ENCODE data around the gene SLC6A9. TPM values are rescaled to one million over a fixed set of nuclear protein-coding genes. Genes with fewer than 3 reads are reported as not detected.

Gene SLC6A9
- total and polyA plus RNA-seq, 2 donors from 2014 or later = 2.0 to 12.6 TPM

DNA sequence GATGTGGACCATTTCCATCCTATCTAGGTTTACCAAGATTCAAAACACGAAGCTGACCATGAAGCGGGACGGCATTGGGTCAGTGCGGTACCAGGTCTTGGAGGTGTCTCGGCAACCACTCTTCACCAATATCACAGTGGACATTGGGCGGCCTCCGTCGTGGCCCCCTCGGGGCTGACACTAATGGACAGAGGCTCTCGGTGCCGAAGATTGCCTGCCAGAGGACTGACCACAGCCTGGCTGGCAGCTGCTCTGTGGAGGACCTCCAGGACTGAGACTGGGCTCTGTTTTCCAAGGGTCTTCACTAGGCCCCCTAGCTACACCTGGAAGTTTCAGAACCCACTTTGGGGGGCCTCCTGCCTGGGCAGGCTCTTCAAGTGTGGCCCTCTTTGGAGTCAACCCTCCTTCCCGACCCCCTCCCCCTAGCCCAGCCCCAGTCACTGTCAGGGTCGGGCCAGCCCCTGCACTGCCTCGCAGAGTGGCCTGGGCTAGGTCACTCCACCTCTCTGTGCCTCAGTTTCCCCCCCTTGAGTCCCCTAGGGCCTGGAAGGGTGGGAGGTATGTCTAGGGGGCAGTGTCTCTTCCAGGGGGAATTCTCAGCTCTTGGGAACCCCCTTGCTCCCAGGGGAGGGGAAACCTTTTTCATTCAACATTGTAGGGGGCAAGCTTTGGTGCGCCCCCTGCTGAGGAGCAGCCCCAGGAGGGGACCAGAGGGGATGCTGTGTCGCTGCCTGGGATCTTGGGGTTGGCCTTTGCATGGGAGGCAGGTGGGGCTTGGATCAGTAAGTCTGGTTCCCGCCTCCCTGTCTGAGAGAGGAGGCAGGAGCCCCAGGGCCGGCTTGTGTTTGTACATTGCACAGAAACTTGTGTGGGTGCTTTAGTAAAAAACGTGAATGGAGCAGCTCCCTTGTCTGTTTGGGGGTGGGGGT, 40.7 kb downstream of the SLC6A9 start:
- H3K4me1 ChIP-seq (ENCODE audit: control insufficient read depth in 2 of 3, insufficient read depth in 2 of 3, low read depth in 1 of 3, low read length in 3 of 3) = peaks cover 0 to 23% (median 13%) of the 10 kb centered on the region in 3 donors
- peak overlapping the region in 2 of 3 donors; percentile 59 to 80 for H3K4me3 ChIP-seq (ENCODE audit: low read length in 3 of 3)
- H3K36me3 ChIP-seq (ENCODE audit: control insufficient read depth in 2 of 3, insufficient read depth in 3 of 3, low read length in 3 of 3) = peaks cover 0 to 4% (median 2%) of the 10 kb centered on the region in 3 donors
- H3K9me3 ChIP-seq (ENCODE audit: control insufficient read depth in 2 of 3, insufficient read depth in 1 of 3, low read length in 3 of 3) = no peaks in the 10 kb centered on the region
- FAIRE-seq = no peak
- DNase-seq = peak in 1 of 5 donors; percentile 68
- peak overlapping the region in 1 of 3 donors; percentile 81 for H3K9ac ChIP-seq (ENCODE audit: low read length in 3 of 3)
- no peaks in the 10 kb centered on the region for H3K27me3 ChIP-seq (ENCODE audit: control insufficient read depth, insufficient read depth, low read length)
- peak overlapping the region; percentile 59 to 92 for H3K27ac ChIP-seq (ENCODE audit: low read depth in 2 of 2, low read length in 2 of 2)
- intact Hi-C loops (cut with DNase I) = no loop called here
- no peak for TF ChIP-seq CTCF (IDR thresholded peaks at IDR 0.05; ENCODE audit: borderline replicate concordance, extremely low read depth, insufficient read depth)

- peak in 2 of 5 donors; percentile 29 to 57 for DNase-seq
- H3K27ac ChIP-seq (ENCODE audit: low read depth in 2 of 2, low read length in 2 of 2) = peak overlapping the region; percentile 23 to 38
- no peak for FAIRE-seq
- no peak for TF ChIP-seq CTCF (IDR thresholded peaks at IDR 0.05; ENCODE audit: borderline replicate concordance, extremely low read depth, insufficient read depth)
- peak overlapping the region in 1 of 3 donors; percentile 19 for H3K9ac ChIP-seq (ENCODE audit: low read length in 3 of 3)
- H3K27me3 ChIP-seq (ENCODE audit: control insufficient read depth, insufficient read depth, low read length) = no peaks in the 10 kb centered on the region
- no peaks in the 10 kb centered on the region for H3K9me3 ChIP-seq (ENCODE audit: control insufficient read depth in 2 of 3, insufficient read depth in 1 of 3, low read length in 3 of 3)
- no peak overlapping the region for H3K4me3 ChIP-seq (ENCODE audit: low read length in 3 of 3)
- peaks cover 0 to 5% (median 2%) of the 10 kb centered on the region in 3 donors for H3K36me3 ChIP-seq (ENCODE audit: control insufficient read depth in 2 of 3, insufficient read depth in 3 of 3, low read length in 3 of 3)
- intact Hi-C loops (cut with DNase I) = no loop called here
- H3K4me1 ChIP-seq (ENCODE audit: control insufficient read depth in 2 of 3, insufficient read depth in 2 of 3, low read depth in 1 of 3, low read length in 3 of 3) = peaks cover 0 to 21% (median 13%) of the 10 kb centered on the region in 3 donors
These were observed 43.9 kb downstream of the SLC6A9 start for GRCh38 chr1:43987159-43987902.

- H3K9me3 ChIP-seq (ENCODE audit: control insufficient read depth in 2 of 3, insufficient read depth in 1 of 3, low read length in 3 of 3) = no peaks in the 10 kb centered on the region
- no peak for FAIRE-seq
- peaks cover 0 to 5% (median 2%) of the 10 kb centered on the region in 3 donors for H3K36me3 ChIP-seq (ENCODE audit: control insufficient read depth in 2 of 3, insufficient read depth in 3 of 3, low read length in 3 of 3)
- peak overlapping the region in 1 of 3 donors; percentile 19 for H3K9ac ChIP-seq (ENCODE audit: low read length in 3 of 3)
- no peak overlapping the region for H3K27ac ChIP-seq (ENCODE audit: low read depth in 2 of 2, low read length in 2 of 2)
- H3K4me3 ChIP-seq (ENCODE audit: low read length in 3 of 3) = no peak overlapping the region
- DNase-seq = no peak
- TF ChIP-seq CTCF (IDR thresholded peaks at IDR 0.05; ENCODE audit: borderline replicate concordance, extremely low read depth, insufficient read depth) = no peak
- intact Hi-C loops (cut with DNase I) = no loop called here
- no peaks in the 10 kb centered on the region for H3K27me3 ChIP-seq (ENCODE audit: control insufficient read depth, insufficient read depth, low read length)
- peaks cover 0 to 18% (median 13%) of the 10 kb centered on the region in 3 donors for H3K4me1 ChIP-seq (ENCODE audit: control insufficient read depth in 2 of 3, insufficient read depth in 2 of 3, low read depth in 1 of 3, low read length in 3 of 3)
These were observed 44.5 kb downstream of the SLC6A9 start for GRCh38 chr1:43986712-43987111.

Measured in kidney (tissue), 14 donors.